Measurements from ENCODE around the gene WDFY3.

DNA sequence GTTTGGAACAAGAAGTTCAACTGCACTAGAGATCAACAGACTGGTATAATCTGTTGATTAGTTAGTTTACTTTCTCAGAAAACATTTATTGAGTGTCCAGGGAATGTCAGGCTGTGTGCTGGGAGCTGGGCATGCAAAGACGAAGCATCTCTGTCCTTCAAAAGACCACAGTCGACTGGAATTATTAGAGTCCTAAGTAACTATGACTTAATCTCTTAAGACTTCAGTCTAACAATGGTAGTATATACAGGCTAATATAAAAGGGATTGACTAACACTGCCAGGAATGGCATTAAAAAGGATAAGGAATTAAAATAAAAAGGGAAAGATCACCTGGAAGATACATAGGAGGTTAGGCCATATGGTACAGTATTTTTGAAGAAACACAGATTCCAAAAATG is 128.7 kb downstream of the WDFY3 start:
- TF ChIP-seq, protein P1, sequence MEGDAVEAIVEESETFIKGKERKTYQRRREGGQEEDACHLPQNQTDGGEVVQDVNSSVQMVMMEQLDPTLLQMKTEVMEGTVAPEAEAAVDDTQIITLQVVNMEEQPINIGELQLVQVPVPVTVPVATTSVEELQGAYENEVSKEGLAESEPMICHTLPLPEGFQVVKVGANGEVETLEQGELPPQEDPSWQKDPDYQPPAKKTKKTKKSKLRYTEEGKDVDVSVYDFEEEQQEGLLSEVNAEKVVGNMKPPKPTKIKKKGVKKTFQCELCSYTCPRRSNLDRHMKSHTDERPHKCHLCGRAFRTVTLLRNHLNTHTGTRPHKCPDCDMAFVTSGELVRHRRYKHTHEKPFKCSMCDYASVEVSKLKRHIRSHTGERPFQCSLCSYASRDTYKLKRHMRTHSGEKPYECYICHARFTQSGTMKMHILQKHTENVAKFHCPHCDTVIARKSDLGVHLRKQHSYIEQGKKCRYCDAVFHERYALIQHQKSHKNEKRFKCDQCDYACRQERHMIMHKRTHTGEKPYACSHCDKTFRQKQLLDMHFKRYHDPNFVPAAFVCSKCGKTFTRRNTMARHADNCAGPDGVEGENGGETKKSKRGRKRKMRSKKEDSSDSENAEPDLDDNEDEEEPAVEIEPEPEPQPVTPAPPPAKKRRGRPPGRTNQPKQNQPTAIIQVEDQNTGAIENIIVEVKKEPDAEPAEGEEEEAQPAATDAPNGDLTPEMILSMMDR (IDR thresholded peaks at IDR 0.05): no peak
- TF ChIP-seq POLR2A (IDR thresholded peaks at IDR 0.05): no peak
